Heart right ventricle (tissue), 16 donors: Measurements from ENCODE around the gene ATP13A1. TPM values are rescaled to one million over a fixed set of nuclear protein-coding genes. Genes with fewer than 3 reads are reported as not detected.

Source experiments
- ATAC-seq, 8 donors: fragments of 200-7000 bp; cut with Tn5 transposase; one replicate each; pipeline ENCODE4 v1.9.1; 2020; ENCODE audit warnings: mild to moderate bottlenecking in 8 of 8, moderate library complexity in 8 of 8, moderate number of reproducible peaks in 1 of 8
- DNase-seq, 2 donors: peaks; one replicate each; pipeline ENCODE4 v3.0.0-alpha.2; 2020
- H3K27ac ChIP-seq, 10 donors: fragments of 200-600 bp; sonication (generic) in 2 of 10; one replicate each; pipeline versions ENCODE4 v1.5.0 to v1.8.0; 2020 to 2022; ENCODE audit warnings: mild to moderate bottlenecking in 3 of 10
- H3K27me3 ChIP-seq, 7 donors: fragments of 200-600 bp; one replicate each; pipeline ENCODE4 v1.8.0; 2021 to 2022; ENCODE audit warnings: mild to moderate bottlenecking in 2 of 7
- H3K36me3 ChIP-seq, 9 donors: fragments of 200-600 bp; sonication (generic) in 1 of 9; one replicate each; pipeline versions ENCODE4 v1.5.0 to v1.8.0; 2020 to 2022; ENCODE audit warnings: mild to moderate bottlenecking in 2 of 9
- H3K4me1 ChIP-seq, 9 donors: fragments of 200-600 bp; sonication (generic) in 1 of 9; one replicate each; pipeline versions ENCODE4 v1.5.0 to v1.8.0; 2020 to 2022; ENCODE audit warnings: mild to moderate bottlenecking in 4 of 9
- H3K4me3 ChIP-seq, 10 donors: fragments of 200-600 bp; sonication (generic) in 2 of 10; one replicate each; pipeline versions ENCODE4 v1.5.0 to v1.8.0; 2020 to 2022; ENCODE audit warnings: mild to moderate bottlenecking in 7 of 10, moderate library complexity in 2 of 10
- H3K9me3 ChIP-seq, 11 donors: fragments of 200-600 bp in 10 of 11; sonication (generic) in 2 of 11; one replicate each; pipeline versions ENCODE4 v1.5.0 to v1.8.0; 2013 to 2022; ENCODE audit warnings: mild to moderate bottlenecking in 2 of 11, control low read depth in 1 of 11, moderate library complexity in 1 of 11
- WGBS, 2 donors: extraction: QIAGEN DNeasy Blood & Tissue Kit; methylation state at CpG; one replicate each; pipeline ENCODE4 v1.1.7; 2013; ENCODE audit warnings: inconsistent platforms in 1 of 2; 5-methylcytosine and 5-hydroxymethylcytosine counted together
- intact Hi-C, 10 donors: fragments of 100-400 bp; cut with DNase I; formaldehyde crosslinking; loops; one replicate each; pipeline versions ENCODE4 v1.11.1 to v1.14.2; 2022
- polyA plus RNA-seq, 2 donors: library from polyadenylated mRNA; stranded (reverse); fragments of 200-250 nt; gene quantifications; one replicate each; pipeline ENCODE4 v1.2.3, GENCODE V29; 2013
- total RNA-seq, 10 donors: library from RNA; stranded (reverse); fragmentation: NEBNext Ultra II Directional in 3 of 10; extraction: Animal tissue kit (Norgen Biotek cat#: 25700) in 3 of 10; gene quantifications; one replicate each; pipeline versions ENCODE4 v1.2.1 to v1.2.4, GENCODE V29; 2021 to 2023
- TF ChIP-seq, protein P1 (sequence below), 9 donors: fragments of 200-600 bp; sonication (generic) in 2 of 9; IDR thresholded peaks; one replicate each; pipeline versions ENCODE4 v1.5.0 to v1.8.0; 2021 to 2022; ENCODE audit warnings: antibody characterized with exemption in 9 of 9, mild to moderate bottlenecking in 5 of 9, moderate library complexity in 1 of 9
- donor health status: Arrhythmogenic right ventricular cardiomyopathy.
- donor health status: ischemic (EF 13 %, LVEDD 7.1; RV severe dilation, severe dysfunction).
- donor health status: healthy with polysubstance abuse.
- donor health status: DM: no; HTN: yes; CAD: no.
- donor health status: DM: no; HTN: no; CAD: no.
- donor health status: ischemic (EF 25% LVEDD 6.9; RV normal size, moderate dysfunction).
- donor health status: ischemic (EF 25% LVEDD 5.7; RV mildly dilated, moderate dysfunction).
- donor health status: healthy.
- donor health status: DM: yes; HTN: yes; CAD: no.
- donor health status: Ischemic cardiomyopathy.
- donor health status: ischemic (EF 35%, LVEDD 5.7; RV mildly dilated, moderate dysfunction).
- donor health status: nonischemic (EF 11% LVEDD 7.7; RV severe dilation, severe dysfunction).
- donor health status: DM: yes; HTN: yes; CAD: no.
- donor health status: PGD.
- donor health status: ischemic (EF 29% LVEDD 5.4; RV normal size, mild dysfunction).
- donor health status: nonischemic (EF 23%, LVEDD 6.1; RV moderate dilation, normal function).

The ATP13A1 gene
- total and polyA plus RNA-seq, 12 donors, result 12.3 to 34.5 (median 18.8) TPM

DNA sequence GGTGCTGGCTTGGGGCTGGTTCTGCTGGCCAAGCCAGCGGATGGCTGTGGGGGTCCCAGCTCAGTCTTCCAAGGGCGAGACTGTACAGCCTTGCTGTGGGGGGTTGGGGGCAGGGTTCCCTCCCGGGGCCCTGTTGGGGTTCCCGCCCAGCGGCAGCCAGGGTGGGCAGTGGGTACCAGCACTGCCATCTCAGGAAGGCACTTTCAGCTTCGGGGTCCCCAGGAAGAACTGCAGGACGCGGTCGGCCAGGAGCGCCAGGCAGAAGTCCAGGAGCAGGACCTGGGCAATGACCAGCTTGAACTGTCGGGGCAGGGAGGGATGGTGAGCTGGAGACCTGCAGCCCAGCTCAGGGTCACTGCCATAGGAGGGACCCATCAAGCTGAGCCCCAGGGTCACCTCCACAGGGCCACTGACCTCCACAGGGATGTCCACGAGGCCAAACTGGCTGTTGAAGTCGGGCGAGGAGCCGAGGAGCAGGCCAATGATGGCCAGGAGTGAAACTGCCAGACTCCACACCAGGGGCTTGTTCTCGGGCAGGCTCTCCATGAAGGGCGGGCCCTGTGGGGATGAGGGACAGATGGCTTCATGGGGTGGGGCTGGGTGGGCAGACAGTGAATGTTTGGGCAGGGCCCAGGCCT lies 18.1 kb downstream of the ATP13A1 start:
- TF ChIP-seq, protein P1, sequence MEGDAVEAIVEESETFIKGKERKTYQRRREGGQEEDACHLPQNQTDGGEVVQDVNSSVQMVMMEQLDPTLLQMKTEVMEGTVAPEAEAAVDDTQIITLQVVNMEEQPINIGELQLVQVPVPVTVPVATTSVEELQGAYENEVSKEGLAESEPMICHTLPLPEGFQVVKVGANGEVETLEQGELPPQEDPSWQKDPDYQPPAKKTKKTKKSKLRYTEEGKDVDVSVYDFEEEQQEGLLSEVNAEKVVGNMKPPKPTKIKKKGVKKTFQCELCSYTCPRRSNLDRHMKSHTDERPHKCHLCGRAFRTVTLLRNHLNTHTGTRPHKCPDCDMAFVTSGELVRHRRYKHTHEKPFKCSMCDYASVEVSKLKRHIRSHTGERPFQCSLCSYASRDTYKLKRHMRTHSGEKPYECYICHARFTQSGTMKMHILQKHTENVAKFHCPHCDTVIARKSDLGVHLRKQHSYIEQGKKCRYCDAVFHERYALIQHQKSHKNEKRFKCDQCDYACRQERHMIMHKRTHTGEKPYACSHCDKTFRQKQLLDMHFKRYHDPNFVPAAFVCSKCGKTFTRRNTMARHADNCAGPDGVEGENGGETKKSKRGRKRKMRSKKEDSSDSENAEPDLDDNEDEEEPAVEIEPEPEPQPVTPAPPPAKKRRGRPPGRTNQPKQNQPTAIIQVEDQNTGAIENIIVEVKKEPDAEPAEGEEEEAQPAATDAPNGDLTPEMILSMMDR (IDR thresholded peaks at IDR 0.05), result no peak
- ATAC-seq, result no peak
- Histone ChIP-seq H3K4me1 (peaks cover 0 to 18% (median 12%) of the 10 kb centered on the region in 9 donors), H3K36me3 (peaks cover 0 to 75% (median 46%) of the 10 kb centered on the region in 9 donors), H3K4me3 (no peak overlapping the region), H3K9me3 (no peaks in the 10 kb centered on the region), H3K27me3 (no peaks in the 10 kb centered on the region), H3K27ac (no peak overlapping the region)
- intact Hi-C loops, result loop anchor here in 4 of 10 donors (2.0 kb wide), 2 partner anchors 113 to 115 kb away; no protein-coding TSS in a partner anchor
- 91 to 93% methylated on average over 17 of the region's 17 CpGs for WGBS, 2 donors
- no peak for DNase-seq

DNA sequence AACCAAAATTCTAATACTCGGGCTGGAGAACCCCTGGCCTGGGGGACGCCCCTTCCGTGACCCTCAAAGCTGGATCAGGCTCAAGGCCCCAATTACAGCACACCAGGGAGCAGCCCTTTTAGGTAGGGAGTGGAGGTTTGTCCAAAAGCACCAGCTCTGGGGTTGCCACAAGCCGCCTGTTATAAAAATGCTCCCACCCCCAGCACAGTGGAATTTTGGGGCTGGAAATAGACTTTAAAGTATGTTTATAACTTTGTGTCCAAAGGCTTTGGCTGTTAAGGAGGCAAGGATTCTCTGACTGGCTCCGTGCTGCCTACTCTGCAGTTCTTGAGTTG lies 19.5 kb downstream of the ATP13A1 start:
- 23 to 26% methylated on average over 5 of the region's 5 CpGs for WGBS, 2 donors
- peaks cover 0 to 18% (median 12%) of the 10 kb centered on the region in 9 donors for H3K4me1 ChIP-seq
- intact Hi-C loops, result loop anchor here in 8 of 10 donors (1.0 to 5.0 kb wide), 4 partner anchors 111 to 113 kb away; no protein-coding TSS in a partner anchor
- no peak for DNase-seq
- TF ChIP-seq, protein P1 (IDR thresholded peaks at IDR 0.05), result peak in 3 of 9 donors; percentile 3 to 42 (median 5)
- H3K27me3 ChIP-seq, result no peaks in the 10 kb centered on the region
- H3K4me3 ChIP-seq, result peak overlapping the region in 8 of 10 donors; percentile 59 to 85 (median 76)
- peak overlapping the region in 3 of 10 donors; percentile 68 to 96 (median 81) for H3K27ac ChIP-seq
- no peak for ATAC-seq
- no peaks in the 10 kb centered on the region for H3K9me3 ChIP-seq
- H3K36me3 ChIP-seq, result peaks cover 0 to 75% (median 37%) of the 10 kb centered on the region in 9 donors

DNA sequence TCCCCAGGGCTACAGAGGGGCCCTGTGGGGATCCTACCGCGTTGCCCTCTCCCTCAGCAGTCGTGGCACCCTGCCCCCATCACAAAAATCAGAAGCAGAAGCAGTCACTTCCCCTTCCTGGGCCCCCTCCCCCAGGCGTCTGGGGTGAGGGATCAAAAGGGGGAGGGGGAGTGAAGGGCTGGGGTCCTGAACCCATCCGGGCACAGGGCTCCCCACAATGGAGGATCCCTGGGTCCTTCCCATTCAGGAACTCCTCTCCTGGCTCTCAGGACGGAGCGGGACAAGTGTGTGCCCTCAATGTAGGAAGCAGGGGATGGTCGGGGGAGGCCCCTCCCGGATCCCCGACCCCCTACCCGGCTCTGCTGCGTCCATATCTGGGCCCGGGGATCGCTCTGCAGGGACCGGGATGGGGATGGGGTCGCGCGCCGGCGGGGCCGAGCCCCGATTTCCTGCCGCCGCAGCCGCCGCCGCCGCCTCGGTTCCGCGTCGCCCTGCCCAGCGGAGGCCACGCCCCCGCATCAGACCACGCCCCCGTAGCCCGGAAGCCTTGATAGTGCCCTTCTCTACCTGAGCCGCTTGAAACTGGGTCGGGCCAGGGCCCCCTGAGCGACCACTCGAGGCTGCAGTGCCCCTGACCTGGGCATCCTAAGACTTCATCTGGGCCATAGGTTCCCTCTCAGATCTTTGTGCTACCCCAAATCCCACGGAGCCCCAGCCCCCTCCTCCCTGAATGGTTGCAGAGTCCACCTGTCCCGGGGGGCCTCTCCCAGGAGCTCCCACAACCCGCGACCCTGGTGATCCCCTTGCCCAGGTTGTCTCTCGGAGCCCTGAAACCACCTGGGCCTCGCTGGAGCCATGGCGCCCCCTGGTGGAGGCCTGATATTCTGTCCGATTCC lies 20.1 kb downstream of the ATP13A1 start, which contains the start of gene GMIP:
TSS of gene GMIP (minus strand) at position 500 of the 896 bp plus-strand sequence. CDS start at position 372, 128 bp downstream.
- ATAC-seq (peak; percentile 74 to 91 (median 85)), DNase-seq (peak; percentile 72 to 84)
- H3K4me1 ChIP-seq, result peaks cover 0 to 18% (median 12%) of the 10 kb centered on the region in 9 donors
- H3K9me3 ChIP-seq, result no peaks in the 10 kb centered on the region
- intact Hi-C loops, result loop anchor here in 9 of 10 donors (1.0 to 5.0 kb wide), 4 partner anchors 111 to 113 kb away; no protein-coding TSS in a partner anchor
- 0 to 1% methylated on average over 50 of the region's 50 CpGs for WGBS, 2 donors
- no peaks in the 10 kb centered on the region for H3K27me3 ChIP-seq
- peak within 1 kb of the TSS in 8 of 10 donors; percentile 30 to 96 (median 68) for H3K27ac ChIP-seq
- TF ChIP-seq, protein P1 (IDR thresholded peaks at IDR 0.05), result peak; percentile 89 to 94 (median 91)
- peak within 1 kb of the TSS; percentile 47 to 85 (median 76) for H3K4me3 ChIP-seq
- H3K36me3 ChIP-seq, result peaks cover 0 to 75% (median 33%) of the 10 kb centered on the region in 9 donors
